ENCODE measurements around the gene SH3BGRL2.

DNA sequence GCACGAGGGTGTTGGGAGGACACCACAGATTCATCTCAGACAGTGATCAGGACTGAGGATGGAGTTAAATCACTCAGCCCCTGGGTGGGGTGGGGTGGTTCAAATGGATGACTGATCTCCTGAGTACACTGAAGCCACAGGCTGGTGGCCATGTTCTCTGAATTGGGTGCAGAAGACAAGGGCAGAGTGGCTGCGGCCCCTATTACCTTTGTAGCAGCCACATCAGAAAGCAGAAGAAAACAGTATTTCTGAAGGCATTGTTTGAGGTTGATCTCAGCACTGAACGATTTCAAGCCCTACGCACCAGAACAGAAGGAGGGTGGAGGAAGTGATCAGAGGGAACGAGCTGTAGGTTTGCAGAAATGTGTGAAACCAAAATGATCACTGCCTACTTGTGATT, 71.6 kb downstream of the SH3BGRL2 start:
- TF ChIP-seq, protein P1, sequence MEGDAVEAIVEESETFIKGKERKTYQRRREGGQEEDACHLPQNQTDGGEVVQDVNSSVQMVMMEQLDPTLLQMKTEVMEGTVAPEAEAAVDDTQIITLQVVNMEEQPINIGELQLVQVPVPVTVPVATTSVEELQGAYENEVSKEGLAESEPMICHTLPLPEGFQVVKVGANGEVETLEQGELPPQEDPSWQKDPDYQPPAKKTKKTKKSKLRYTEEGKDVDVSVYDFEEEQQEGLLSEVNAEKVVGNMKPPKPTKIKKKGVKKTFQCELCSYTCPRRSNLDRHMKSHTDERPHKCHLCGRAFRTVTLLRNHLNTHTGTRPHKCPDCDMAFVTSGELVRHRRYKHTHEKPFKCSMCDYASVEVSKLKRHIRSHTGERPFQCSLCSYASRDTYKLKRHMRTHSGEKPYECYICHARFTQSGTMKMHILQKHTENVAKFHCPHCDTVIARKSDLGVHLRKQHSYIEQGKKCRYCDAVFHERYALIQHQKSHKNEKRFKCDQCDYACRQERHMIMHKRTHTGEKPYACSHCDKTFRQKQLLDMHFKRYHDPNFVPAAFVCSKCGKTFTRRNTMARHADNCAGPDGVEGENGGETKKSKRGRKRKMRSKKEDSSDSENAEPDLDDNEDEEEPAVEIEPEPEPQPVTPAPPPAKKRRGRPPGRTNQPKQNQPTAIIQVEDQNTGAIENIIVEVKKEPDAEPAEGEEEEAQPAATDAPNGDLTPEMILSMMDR (IDR thresholded peaks at IDR 0.05), result no peak
- no peak for TF ChIP-seq POLR2A (IDR thresholded peaks at IDR 0.05)
